Measurements from ENCODE around the gene IGFL1.

IGFL1 gene

DNA sequence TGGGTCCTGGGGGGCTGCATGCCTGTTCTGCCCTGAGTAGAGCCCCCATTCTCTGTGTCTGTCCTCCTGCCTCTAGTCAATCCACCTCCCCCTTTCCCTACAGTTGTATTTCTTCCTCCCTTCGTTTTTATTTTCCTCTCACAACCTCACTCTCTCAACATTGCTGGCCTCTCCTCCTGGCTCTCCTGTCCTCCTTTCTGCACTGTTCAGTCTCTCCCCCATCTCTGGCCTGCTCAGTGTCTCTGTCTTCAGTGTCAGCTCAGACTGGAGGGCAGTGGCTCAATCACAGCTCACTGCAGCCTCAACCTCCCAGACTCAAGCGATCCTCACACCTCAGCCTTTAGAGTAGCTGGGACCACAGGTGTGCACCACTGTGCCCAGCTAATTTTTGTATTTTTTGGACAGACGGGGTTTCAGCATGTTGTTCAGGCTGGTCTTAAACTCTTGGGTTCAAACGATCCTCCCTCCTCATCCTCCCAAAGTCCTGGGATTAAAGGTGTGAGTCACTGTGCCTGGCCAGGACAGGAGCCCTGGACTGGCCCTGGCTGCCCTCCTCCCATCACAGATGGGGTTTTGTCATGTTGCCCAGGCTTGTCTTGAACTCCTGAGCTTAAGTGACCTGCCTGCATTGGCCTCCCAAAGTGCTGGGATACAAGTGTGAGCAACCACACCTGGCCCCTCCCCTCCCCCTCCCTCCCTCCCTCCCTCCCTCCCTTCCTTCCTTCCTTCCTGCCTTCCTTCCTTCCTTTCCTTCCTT lies 32.0 kb upstream of the IGFL1 start:
- H2AFZ ChIP-seq (ENCODE audit: insufficient read depth, low read length, poor library complexity): no peak overlapping the region
- H3K4me1 ChIP-seq (ENCODE audit: control insufficient read depth in 1 of 2, insufficient read depth in 2 of 2, low read length in 2 of 2): peaks cover 7 to 12% of the 10 kb centered on the region in 2 experiments
- no peaks in the 10 kb centered on the region for H3K27me3 ChIP-seq (ENCODE audit: insufficient read depth, low read length)
- H4K8ac ChIP-seq (ENCODE audit: low read depth, low read length): no peak overlapping the region
- no peaks in the 10 kb centered on the region for H3K79me2 ChIP-seq (ENCODE audit: control insufficient read depth, insufficient read depth, low read length, poor library complexity)
- H4K91ac ChIP-seq (ENCODE audit: low read depth, low read length): peak overlapping the region; percentile 29
- H2BK120ac ChIP-seq (ENCODE audit: insufficient read depth, low read length, poor library complexity): no peak overlapping the region
- H3K4me3 ChIP-seq (ENCODE audit: low read depth, low read length): no peak overlapping the region
- no peaks in the 10 kb centered on the region for H3K36me3 ChIP-seq (ENCODE audit: control insufficient read depth in 1 of 2, insufficient read depth in 2 of 2, low read length in 2 of 2)
- H4K12ac ChIP-seq (ENCODE audit: low read depth, low read length): no peak overlapping the region
- H3K14ac ChIP-seq (ENCODE audit: low read length): no peak overlapping the region
- no peak overlapping the region for H3K9ac ChIP-seq (ENCODE audit: low read length)
- H3K4ac ChIP-seq (ENCODE audit: low read depth, low read length): no peak overlapping the region
- H3K9me3 ChIP-seq (ENCODE audit: insufficient read depth, low read depth, low read length): peaks cover 2% of the 10 kb centered on the region
- no peak overlapping the region for H2BK5ac ChIP-seq (ENCODE audit: low read depth, low read length, poor library complexity)
- H3K27ac ChIP-seq (ENCODE audit: low read depth, low read length): no peak overlapping the region
- no peak overlapping the region for H3K18ac ChIP-seq (ENCODE audit: low read length)
- peak overlapping the region; percentile 6 for H2BK12ac ChIP-seq (ENCODE audit: low read length)
- WGBS (ENCODE audit: extremely low coverage, insufficient coverage, insufficient read length): 100% methylated on average over 1 of the region's 4 CpGs
- no peak for DNase-seq
- no peak overlapping the region for H3K23ac ChIP-seq (ENCODE audit: low read length)
- peaks cover 11% of the 10 kb centered on the region for H3K79me1 ChIP-seq (ENCODE audit: low read length)
- H2AK5ac ChIP-seq (ENCODE audit: low read length): no peak overlapping the region
- H3K4me2 ChIP-seq (ENCODE audit: low read length): no peak overlapping the region

DNA sequence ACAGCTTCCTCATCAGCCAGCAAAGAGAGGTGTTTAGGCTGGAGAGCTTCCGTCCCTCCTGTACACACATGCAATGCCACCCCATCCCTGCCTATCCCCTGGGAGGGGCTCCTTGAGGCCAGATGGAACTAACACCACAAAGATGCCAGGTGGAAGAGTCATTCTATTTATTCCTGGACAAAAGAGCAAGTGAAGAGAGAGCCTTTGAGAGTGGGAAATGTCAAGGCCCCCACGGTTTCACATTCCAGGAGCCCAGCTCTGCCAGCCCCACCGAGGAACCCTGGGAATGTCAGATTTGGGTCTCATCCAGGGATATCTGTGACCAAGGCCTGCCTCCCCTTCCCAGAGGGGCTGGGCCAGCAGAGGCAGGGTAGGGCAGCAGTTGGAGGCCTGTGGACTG lies 30.8 kb upstream of the IGFL1 start:
- H3K4me3 ChIP-seq (ENCODE audit: low read depth, low read length): no peak overlapping the region
- no peak overlapping the region for H3K4me2 ChIP-seq (ENCODE audit: low read length)
- peak overlapping the region; percentile 13 for H2BK120ac ChIP-seq (ENCODE audit: insufficient read depth, low read length, poor library complexity)
- no peak overlapping the region for H2AK5ac ChIP-seq (ENCODE audit: low read length)
- no peak overlapping the region for H3K4ac ChIP-seq (ENCODE audit: low read depth, low read length)
- no CpG with 5 or more reads among the region's 3 CpGs for WGBS (ENCODE audit: extremely low coverage, insufficient coverage, insufficient read length)
- H3K27me3 ChIP-seq (ENCODE audit: insufficient read depth, low read length): no peaks in the 10 kb centered on the region
- H2AFZ ChIP-seq (ENCODE audit: insufficient read depth, low read length, poor library complexity): no peak overlapping the region
- no peak overlapping the region for H3K9ac ChIP-seq (ENCODE audit: low read length)
- no peak overlapping the region for H2BK5ac ChIP-seq (ENCODE audit: low read depth, low read length, poor library complexity)
- peak overlapping the region; percentile 11 for H4K91ac ChIP-seq (ENCODE audit: low read depth, low read length)
- H4K12ac ChIP-seq (ENCODE audit: low read depth, low read length): no peak overlapping the region
- H3K14ac ChIP-seq (ENCODE audit: low read length): no peak overlapping the region
- DNase-seq: no peak
- H3K4me1 ChIP-seq (ENCODE audit: control insufficient read depth in 1 of 2, insufficient read depth in 2 of 2, low read length in 2 of 2): peaks cover 4 to 17% of the 10 kb centered on the region in 2 experiments
- no peak overlapping the region for H3K18ac ChIP-seq (ENCODE audit: low read length)
- H3K36me3 ChIP-seq (ENCODE audit: control insufficient read depth in 1 of 2, insufficient read depth in 2 of 2, low read length in 2 of 2): no peaks in the 10 kb centered on the region
- no peak overlapping the region for H3K27ac ChIP-seq (ENCODE audit: low read depth, low read length)
- peaks cover 15% of the 10 kb centered on the region for H3K79me1 ChIP-seq (ENCODE audit: low read length)
- H3K9me3 ChIP-seq (ENCODE audit: insufficient read depth, low read depth, low read length): peaks cover 2% of the 10 kb centered on the region
- no peak overlapping the region for H3K23ac ChIP-seq (ENCODE audit: low read length)
- H2BK12ac ChIP-seq (ENCODE audit: low read length): peak overlapping the region; percentile 10
- H3K79me2 ChIP-seq (ENCODE audit: control insufficient read depth, insufficient read depth, low read length, poor library complexity): no peaks in the 10 kb centered on the region
- no peak overlapping the region for H4K8ac ChIP-seq (ENCODE audit: low read depth, low read length)

DNA sequence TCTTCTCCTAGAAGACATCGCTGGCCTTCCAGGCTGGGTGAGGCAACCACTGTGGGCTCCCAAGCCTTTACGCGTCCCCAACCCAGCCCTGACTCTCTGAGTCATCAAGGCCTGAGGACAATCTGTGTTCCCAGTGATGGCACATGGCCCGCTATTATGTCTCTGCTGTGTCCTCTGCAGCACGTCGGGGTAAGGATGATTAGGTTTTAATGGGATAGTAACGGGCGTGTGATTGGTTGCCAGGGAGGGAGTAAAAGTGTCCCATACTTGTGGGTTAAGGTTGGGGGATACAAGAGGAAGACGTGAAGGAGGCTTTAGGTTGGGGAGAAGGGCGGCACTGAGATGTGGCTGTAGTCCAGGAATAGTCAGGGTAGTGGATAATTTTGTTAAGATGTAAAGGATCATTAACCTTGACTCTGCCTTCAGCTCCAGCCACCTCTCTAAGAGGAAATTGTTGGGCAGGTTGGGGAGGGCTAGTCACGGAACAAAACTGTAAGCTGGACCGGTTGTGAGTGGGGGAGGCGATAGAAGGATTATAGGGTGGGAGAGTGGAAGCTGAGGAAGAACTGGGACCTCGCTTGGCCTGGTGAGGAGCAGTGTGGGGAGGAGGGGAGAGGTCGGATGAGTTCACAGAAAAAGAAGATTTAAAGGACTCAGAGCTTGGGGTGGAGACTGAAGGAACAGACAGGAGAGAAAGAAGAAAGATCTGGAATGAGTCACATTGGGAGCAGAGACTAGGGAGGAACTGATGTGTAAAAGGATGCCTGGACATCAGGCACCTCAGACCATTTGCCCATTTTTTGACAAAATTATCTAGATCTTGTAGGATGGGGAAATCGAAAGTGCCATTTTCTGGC lies 27.9 kb upstream of the IGFL1 start:
- Histone ChIP-seq H4K8ac (ENCODE audit: low read depth, low read length) (peak overlapping the region; percentile 30), H3K79me1 (ENCODE audit: low read length) (peaks cover 21% of the 10 kb centered on the region), H4K91ac (ENCODE audit: low read depth, low read length) (peak overlapping the region; percentile 36), H3K79me2 (ENCODE audit: control insufficient read depth, insufficient read depth, low read length, poor library complexity) (no peaks in the 10 kb centered on the region), H2BK5ac (ENCODE audit: low read depth, low read length, poor library complexity) (peak overlapping the region; percentile 23), H2BK12ac (ENCODE audit: low read length) (peak overlapping the region; percentile 71), H3K14ac (ENCODE audit: low read length) (peak overlapping the region; percentile 33), H3K18ac (ENCODE audit: low read length) (no peak overlapping the region), H3K4ac (ENCODE audit: low read depth, low read length) (no peak overlapping the region), H3K36me3 (ENCODE audit: control insufficient read depth in 1 of 2, insufficient read depth in 2 of 2, low read length in 2 of 2) (no peaks in the 10 kb centered on the region), H3K23ac (ENCODE audit: low read length) (no peak overlapping the region), H3K4me3 (ENCODE audit: low read depth, low read length) (no peak overlapping the region), H4K12ac (ENCODE audit: low read depth, low read length) (no peak overlapping the region), H3K27ac (ENCODE audit: low read depth, low read length) (no peak overlapping the region), H2AFZ (ENCODE audit: insufficient read depth, low read length, poor library complexity) (no peak overlapping the region), H2BK120ac (ENCODE audit: insufficient read depth, low read length, poor library complexity) (peak overlapping the region; percentile 41), H3K4me1 (ENCODE audit: control insufficient read depth in 1 of 2, insufficient read depth in 2 of 2, low read length in 2 of 2) (peaks cover 3 to 22% of the 10 kb centered on the region in 2 experiments), H3K9me3 (ENCODE audit: insufficient read depth, low read depth, low read length) (peaks cover 10% of the 10 kb centered on the region), H2AK5ac (ENCODE audit: low read length) (no peak overlapping the region), H3K4me2 (ENCODE audit: low read length) (no peak overlapping the region), H3K9ac (ENCODE audit: low read length) (no peak overlapping the region), H3K27me3 (ENCODE audit: insufficient read depth, low read length) (no peaks in the 10 kb centered on the region)
- peak; percentile 88 to 93 for DNase-seq
- no CpG with 5 or more reads among the region's 16 CpGs for WGBS (ENCODE audit: extremely low coverage, insufficient coverage, insufficient read length)

DNA sequence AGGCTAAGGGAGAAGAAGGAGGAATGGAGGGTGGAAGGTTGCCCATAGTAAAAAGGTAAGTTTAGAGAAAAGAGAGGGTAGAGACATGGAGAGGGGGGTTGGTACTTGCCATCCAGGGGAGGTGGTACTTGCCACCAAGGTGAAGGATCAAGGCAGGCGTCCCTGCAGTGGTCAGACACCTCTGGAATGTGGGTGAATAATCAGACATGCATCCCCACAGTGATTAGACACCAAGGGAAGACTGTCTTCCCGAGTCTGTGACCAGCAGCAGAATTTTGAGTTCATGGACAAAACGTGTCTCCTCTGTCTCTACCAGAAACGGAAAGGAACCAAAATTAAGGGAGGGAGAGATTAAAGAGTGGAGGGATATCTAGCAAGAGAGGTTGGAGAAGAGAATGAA lies 27.1 kb upstream of the IGFL1 start:
- Histone ChIP-seq H3K79me1 (ENCODE audit: low read length) (peaks cover 24% of the 10 kb centered on the region), H2AFZ (ENCODE audit: insufficient read depth, low read length, poor library complexity) (no peak overlapping the region), H3K4me3 (ENCODE audit: low read depth, low read length) (no peak overlapping the region), H4K12ac (ENCODE audit: low read depth, low read length) (no peak overlapping the region), H3K4ac (ENCODE audit: low read depth, low read length) (no peak overlapping the region), H2BK120ac (ENCODE audit: insufficient read depth, low read length, poor library complexity) (peak overlapping the region; percentile 84), H4K8ac (ENCODE audit: low read depth, low read length) (peak overlapping the region; percentile 43), H3K27ac (ENCODE audit: low read depth, low read length) (peak overlapping the region; percentile 36), H2BK12ac (ENCODE audit: low read length) (no peak overlapping the region), H3K4me2 (ENCODE audit: low read length) (no peak overlapping the region), H3K18ac (ENCODE audit: low read length) (no peak overlapping the region), H3K9me3 (ENCODE audit: insufficient read depth, low read depth, low read length) (peaks cover 10% of the 10 kb centered on the region), H4K91ac (ENCODE audit: low read depth, low read length) (peak overlapping the region; percentile 87), H3K23ac (ENCODE audit: low read length) (no peak overlapping the region), H3K9ac (ENCODE audit: low read length) (no peak overlapping the region), H3K79me2 (ENCODE audit: control insufficient read depth, insufficient read depth, low read length, poor library complexity) (no peaks in the 10 kb centered on the region), H2AK5ac (ENCODE audit: low read length) (no peak overlapping the region), H3K36me3 (ENCODE audit: control insufficient read depth in 1 of 2, insufficient read depth in 2 of 2, low read length in 2 of 2) (no peaks in the 10 kb centered on the region), H2BK5ac (ENCODE audit: low read depth, low read length, poor library complexity) (peak overlapping the region; percentile 37), H3K27me3 (ENCODE audit: insufficient read depth, low read length) (no peaks in the 10 kb centered on the region), H3K4me1 (ENCODE audit: control insufficient read depth in 1 of 2, insufficient read depth in 2 of 2, low read length in 2 of 2) (peaks cover 3 to 19% of the 10 kb centered on the region in 2 experiments), H3K14ac (ENCODE audit: low read length) (no peak overlapping the region)
- no CpG with 5 or more reads among the region's 4 CpGs for WGBS (ENCODE audit: extremely low coverage, insufficient coverage, insufficient read length)
- peak in 1 of 2 donors; percentile 42 for DNase-seq

Data from trophoblast cell (in vitro differentiated cells and primary cell).